Smooth muscle cell (in vitro differentiated cells): ENCODE results near the gene DGCR6L. TPM values are rescaled to one million over a fixed set of nuclear protein-coding genes. Genes with fewer than 3 reads are reported as not detected.
"Not testable (repeated sequence)": the region's sequence is repeated elsewhere in the genome, so short reads cannot be mapped to it uniquely, and the experiment has no call there.

Source experiments
- DNase-seq: peaks from one replicate; lab custom pipeline; 2025; ENCODE audit not compliant: unreplicated experiment; lab: John Stamatoyannopoulos, UW
- H2AFZ ChIP-seq: fragments of 200-600 bp; sonication (generic); 2 replicates; pipeline ENCODE4 v1.6.0; 2016; ENCODE audit warnings: antibody characterized with exemption, low read depth, mild to moderate bottlenecking
- H3F3A ChIP-seq: fragments of 200-600 bp; sonication (generic); 2 replicates; pipeline ENCODE4 v1.6.0; 2017; ENCODE audit warnings: antibody characterized with exemption, low read depth
- H3K27ac ChIP-seq: fragments of 200-600 bp; sonication (generic); 2 replicates; pipeline ENCODE4 v1.5.1; 2016; ENCODE audit warnings: low read depth, mild to moderate bottlenecking
- H3K27me3 ChIP-seq: fragments of 200-600 bp; sonication (generic); 2 replicates; pipeline ENCODE4 v1.6.1; 2016; ENCODE audit warnings: low read depth, mild to moderate bottlenecking
- H3K36me3 ChIP-seq: fragments of 200-600 bp; sonication (generic); 2 replicates; pipeline ENCODE4 v1.5.1; 2016; ENCODE audit warnings: low read depth
- H3K4me1 ChIP-seq: fragments of 200-600 bp; sonication (generic); 2 replicates; pipeline ENCODE4 v1.5.1; 2016; ENCODE audit warnings: low read depth
- H3K4me2 ChIP-seq: fragments of 200-600 bp; sonication (generic); 2 replicates; pipeline ENCODE4 v1.6.0; 2016; ENCODE audit warnings: mild to moderate bottlenecking
- H3K4me3 ChIP-seq: fragments of 200-600 bp; sonication (generic); 2 replicates; pipeline ENCODE4 v1.5.1; 2016; ENCODE audit warnings: mild to moderate bottlenecking
- H3K79me2 ChIP-seq: fragments of 200-600 bp; sonication (generic); 2 replicates; pipeline ENCODE4 v1.6.0; 2016; ENCODE audit warnings: low read depth, mild to moderate bottlenecking
- H3K9ac ChIP-seq: fragments of 200-600 bp; sonication (generic); 2 replicates; pipeline ENCODE4 v1.6.0; 2016; ENCODE audit warnings: low read depth
- H3K9me3 ChIP-seq: fragments of 200-600 bp; sonication (generic); replicated peaks from 2 replicates; pipeline ENCODE4 v1.5.1; 2016; ENCODE audit warnings: low read depth
- H4K20me1 ChIP-seq: fragments of 200-600 bp; sonication (generic); 2 replicates; pipeline ENCODE4 v1.6.0; 2016; ENCODE audit warnings: low read depth
- WGBS: methylation state at CpG from one replicate; pipeline ENCODE4 v1.1.7; 2016; ENCODE audit warnings: low lambda C conversion rate; 5-methylcytosine and 5-hydroxymethylcytosine counted together
- polyA plus RNA-seq: library from polyadenylated mRNA; unstranded; fragments of >200 nt; fragmentation: Nextera tagmentation; extraction: Ambion mirVana; gene quantifications from 2 replicates; pipeline ENCODE4 v1.2.1, GENCODE V29; 2016
- total RNA-seq: library from RNA; depleted of rRNA; stranded (reverse); fragments of >200 nt; gene quantifications from 2 replicates; pipeline ENCODE4 v1.2.3, GENCODE V29; 2014
- TF ChIP-seq, protein P1 (sequence below): fragments of 200-600 bp; sonication (generic); IDR thresholded peaks from 2 replicates; pipeline ENCODE4 v1.5.1; 2017; ENCODE audit warnings: borderline replicate concordance, mild to moderate bottlenecking, antibody characterized with exemption; ENCODE audit not compliant: insufficient read depth, poor library complexity, severe bottlenecking

Gene DGCR6L
- total and polyA plus RNA-seq, 2 experiments from 2014 or later: 30.3 to 77.6 TPM

DNA sequence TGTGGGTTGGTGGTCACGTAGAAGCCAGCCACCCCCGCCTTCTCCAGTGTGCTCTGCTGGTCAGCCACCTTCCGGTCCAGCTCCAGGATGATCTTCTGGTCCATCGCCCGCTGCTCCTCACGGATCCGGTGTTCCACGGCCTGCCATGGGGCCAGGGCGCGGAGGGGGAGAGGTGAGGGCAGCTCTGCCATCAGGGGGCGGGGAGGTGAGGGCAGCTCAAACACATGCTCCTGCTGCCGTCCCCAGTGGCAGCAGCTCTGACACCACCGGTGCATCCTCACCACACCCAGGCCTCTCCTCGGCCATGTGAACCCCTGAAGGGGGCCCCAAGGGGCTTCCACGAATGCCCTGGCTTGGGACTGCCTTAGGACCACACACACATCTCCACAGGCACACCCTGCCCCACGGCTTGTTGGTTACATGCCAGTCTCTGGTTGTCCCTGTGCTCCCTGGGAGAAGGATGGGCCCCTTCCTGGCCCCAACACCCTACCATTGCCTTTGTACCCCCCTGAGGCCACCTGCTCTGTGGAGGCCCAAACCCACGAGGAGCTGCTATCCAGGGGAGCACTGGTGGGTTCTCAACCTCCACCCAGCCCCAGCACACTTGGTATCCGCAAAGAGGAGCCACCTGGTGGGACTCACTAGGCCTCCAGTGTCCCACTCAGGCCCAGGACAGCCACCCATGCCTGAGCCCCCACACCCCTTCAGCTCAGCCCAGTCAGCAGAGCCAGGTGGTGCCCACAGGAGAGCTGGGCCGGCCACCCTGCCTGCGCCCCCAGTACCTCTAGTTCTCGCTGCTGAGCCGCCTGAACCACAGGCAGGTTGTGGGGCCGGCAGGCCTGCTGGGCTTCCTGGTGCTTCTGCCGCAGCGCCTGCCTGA, 4.3 kb downstream of the DGCR6L start:
- Histone ChIP-seq H3K4me2 (no peak overlapping the region), H3K9ac (no peak overlapping the region), H3K4me3 (no peak overlapping the region), H3K9me3 (no peaks in the 10 kb centered on the region), H2AFZ (no peak overlapping the region), H3K36me3 (no peaks in the 10 kb centered on the region), H3K79me2 (peaks cover 22% of the 10 kb centered on the region), H3K4me1 (peaks cover under 1% of the 10 kb centered on the region), H3F3A (no peaks in the 10 kb centered on the region), H4K20me1 (peaks cover 27% of the 10 kb centered on the region), H3K27ac (no peak overlapping the region), H3K27me3 (no peaks in the 10 kb centered on the region)
- TF ChIP-seq, protein P1, sequence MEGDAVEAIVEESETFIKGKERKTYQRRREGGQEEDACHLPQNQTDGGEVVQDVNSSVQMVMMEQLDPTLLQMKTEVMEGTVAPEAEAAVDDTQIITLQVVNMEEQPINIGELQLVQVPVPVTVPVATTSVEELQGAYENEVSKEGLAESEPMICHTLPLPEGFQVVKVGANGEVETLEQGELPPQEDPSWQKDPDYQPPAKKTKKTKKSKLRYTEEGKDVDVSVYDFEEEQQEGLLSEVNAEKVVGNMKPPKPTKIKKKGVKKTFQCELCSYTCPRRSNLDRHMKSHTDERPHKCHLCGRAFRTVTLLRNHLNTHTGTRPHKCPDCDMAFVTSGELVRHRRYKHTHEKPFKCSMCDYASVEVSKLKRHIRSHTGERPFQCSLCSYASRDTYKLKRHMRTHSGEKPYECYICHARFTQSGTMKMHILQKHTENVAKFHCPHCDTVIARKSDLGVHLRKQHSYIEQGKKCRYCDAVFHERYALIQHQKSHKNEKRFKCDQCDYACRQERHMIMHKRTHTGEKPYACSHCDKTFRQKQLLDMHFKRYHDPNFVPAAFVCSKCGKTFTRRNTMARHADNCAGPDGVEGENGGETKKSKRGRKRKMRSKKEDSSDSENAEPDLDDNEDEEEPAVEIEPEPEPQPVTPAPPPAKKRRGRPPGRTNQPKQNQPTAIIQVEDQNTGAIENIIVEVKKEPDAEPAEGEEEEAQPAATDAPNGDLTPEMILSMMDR: no peak
- DNase-seq: no peak
- WGBS: 95% methylated on average over 20 of the region's 25 CpGs

GRCh38 chr22:20314741-20315336, 5.0 kb downstream of the DGCR6L start:
- 95% methylated on average over 12 of the region's 12 CpGs for WGBS
- H3K4me1 ChIP-seq, H3K4me2 ChIP-seq, H3F3A ChIP-seq, H2AFZ ChIP-seq, H3K27ac ChIP-seq, H3K4me3 ChIP-seq, H3K9ac ChIP-seq, H3K36me3 ChIP-seq, H3K27me3 ChIP-seq, H3K9me3 ChIP-seq, DNase-seq: not testable (repeated sequence)
- H4K20me1 ChIP-seq: peaks cover 27% of the 10 kb centered on the region
- peaks cover 16% of the 10 kb centered on the region for H3K79me2 ChIP-seq

DNA sequence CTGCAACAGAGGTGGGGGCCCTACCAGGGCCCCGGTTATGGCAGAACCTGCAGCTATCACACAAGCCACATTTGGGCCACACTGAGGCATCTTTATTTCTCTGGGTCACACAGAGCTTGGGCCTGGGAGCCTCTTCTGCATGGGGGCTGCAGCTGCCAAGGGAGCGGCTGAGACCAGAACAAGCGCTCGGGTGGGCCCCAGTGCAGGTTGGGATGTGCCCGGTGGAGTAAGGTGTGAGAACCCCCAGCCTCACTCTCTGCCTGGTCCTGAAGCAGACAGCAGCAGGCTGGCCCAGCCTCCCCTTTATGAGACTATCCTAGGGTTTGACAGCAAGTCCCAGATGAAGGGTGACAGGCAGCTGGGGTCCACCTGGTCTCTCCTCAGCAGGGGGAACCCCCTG, 5.7 kb downstream of the DGCR6L start:
- not testable (repeated sequence) for H3K4me1 ChIP-seq, H3K9ac ChIP-seq, H3K9me3 ChIP-seq, H3K27me3 ChIP-seq, H3K27ac ChIP-seq, H3K4me2 ChIP-seq, H3K36me3 ChIP-seq, DNase-seq, H2AFZ ChIP-seq, H3K4me3 ChIP-seq, H3F3A ChIP-seq
- WGBS: 97% methylated on average over 5 of the region's 5 CpGs
- peaks cover 16% of the 10 kb centered on the region for H3K79me2 ChIP-seq
- H4K20me1 ChIP-seq: peaks cover 27% of the 10 kb centered on the region

- WGBS: 91% methylated on average over 8 of the region's 11 CpGs
- H3K27me3 ChIP-seq, H3K4me2 ChIP-seq, H3K36me3 ChIP-seq, H2AFZ ChIP-seq, H3K9me3 ChIP-seq, H3K4me1 ChIP-seq, H3F3A ChIP-seq, H3K9ac ChIP-seq, DNase-seq, H3K4me3 ChIP-seq, H3K27ac ChIP-seq: not testable (repeated sequence)
- Histone ChIP-seq H3K79me2 (peaks cover 14% of the 10 kb centered on the region), H4K20me1 (peaks cover 27% of the 10 kb centered on the region)
Observed at GRCh38 chr22:20313306-20314077, 6.4 kb downstream of the DGCR6L start.
